HepG2 (cell line): ENCODE data around the gene CNTN5. TPM values are rescaled to one million over a fixed set of nuclear protein-coding genes. Genes with fewer than 3 reads are reported as not detected.

Source experiments
- ATAC-seq: fragments of 200-7000 bp; cut with Tn5 transposase; 3 replicates; pipeline ENCODE4 v1.9.1; 2020; ENCODE audit warnings: mild to moderate bottlenecking, moderate library complexity
- BruUV-seq: library from RNA; stranded (reverse); fragments of 400-500 nt; replicated peaks from 2 replicates; lab custom pipeline; 2021; lab: Mats Ljungman, UMichigan
- CTCF ChIA-PET: fragments of 300-600 bp; formaldehyde crosslinking; extraction: SDS; loops from one replicate; lab custom pipeline; 2021; ENCODE audit warnings: low total read pairs, inconsistent platforms, low intra/inter-chr PET ratio; lab: Yijun Ruan, JAX
- POLR2A ChIA-PET: fragments of 350-600 bp; sonication (Branson Sonifier 250); formaldehyde crosslinking; loops from one replicate; lab custom pipeline; 2020; ENCODE audit warnings: antibody characterized with exemption, inconsistent platforms; lab: Yijun Ruan, JAX
- DNase-seq: peaks from one replicate; pipeline ENCODE4 v3.0.0-alpha.2; 2015; ENCODE audit warnings: low spot score
- FAIRE-seq: peaks from 3 replicates; lab custom pipeline; 2011; peaks lifted over from hg19 to GRCh38; lab: Jason Lieb, UNC
- H2AFZ ChIP-seq: one replicate; pipeline ENCODE4 v1.6.1; 2011; ENCODE audit warnings: low read length, inconsistent platforms
- H3K27ac ChIP-seq: fragments of 300-600 bp; 3 replicates; pipeline ENCODE4 v1.8.0; 2011; ENCODE audit warnings: mixed run types, mild to moderate bottlenecking, mixed read lengths, low read length, inconsistent platforms; ENCODE audit not compliant: insufficient read depth; ENCODE audit errors: extremely low read length
- H3K27me3 ChIP-seq, 2 experiments: fragments of 200-600 bp in 1 of 2; 2 replicates in 1 of 2; 3 replicates in 1 of 2; pipeline versions ENCODE4 v1.6.0 to v1.8.0; 2011; ENCODE audit warnings: low read length in 2 of 2, mild to moderate bottlenecking in 2 of 2, moderate library complexity in 2 of 2, inconsistent platforms in 1 of 2; ENCODE audit not compliant: insufficient read depth in 2 of 2, control insufficient read depth in 1 of 2
- H3K36me3 ChIP-seq, 2 experiments: fragments of 200-600 bp in 1 of 2; replicated peaks in 1 of 2; 2 replicates in 1 of 2; 3 replicates in 1 of 2; pipeline versions ENCODE4 v1.5.1 to v1.8.0; 2011; ENCODE audit warnings: low read length in 2 of 2, inconsistent platforms in 1 of 2; ENCODE audit not compliant: insufficient read depth in 2 of 2, control insufficient read depth in 1 of 2
- H3K4me1 ChIP-seq: 2 replicates; pipeline ENCODE4 v1.5.1; 2012; ENCODE audit warnings: low read length, inconsistent platforms; ENCODE audit not compliant: insufficient read depth
- H3K4me2 ChIP-seq: 2 replicates; pipeline ENCODE4 v1.6.0; 2011; ENCODE audit warnings: low read depth, low read length, inconsistent platforms
- H3K4me3 ChIP-seq, 3 experiments: fragments of 200-600 bp in 1 of 3; sonication (generic), shearing (Covaris generic) in 1 of 3; replicated peaks in 1 of 3; 2 replicates each; pipeline ENCODE4 v1.5.1; 2011 to 2016; ENCODE audit warnings: low read length in 3 of 3, inconsistent platforms in 2 of 3, low read depth in 2 of 3, mild to moderate bottlenecking in 2 of 3, control low read depth in 1 of 3, mixed read lengths in 1 of 3; ENCODE audit not compliant: insufficient read depth in 1 of 3
- H3K79me2 ChIP-seq: one replicate; pipeline ENCODE4 v1.6.1; 2011; ENCODE audit warnings: low read length, inconsistent platforms; ENCODE audit not compliant: insufficient read depth
- H3K9ac ChIP-seq: 2 replicates; pipeline ENCODE4 v1.6.0; 2011; ENCODE audit warnings: mild to moderate bottlenecking, low read depth, low read length, inconsistent platforms; ENCODE audit not compliant: insufficient read depth
- H3K9me3 ChIP-seq: 2 replicates; pipeline ENCODE4 v1.5.1; 2012; ENCODE audit warnings: mild to moderate bottlenecking, low read length
- H4K20me1 ChIP-seq: 2 replicates; pipeline ENCODE4 v1.6.0; 2011; ENCODE audit warnings: inconsistent platforms, mild to moderate bottlenecking, low read length, moderate library complexity; ENCODE audit not compliant: insufficient read depth
- HNRNPUL1 ChIP-seq: fragments of 200-400 bp; formaldehyde crosslinking; IDR thresholded peaks from 2 replicates; pipeline ENCODE4 v1.6.1; 2017; ENCODE audit warnings: low read depth, mild to moderate bottlenecking, low read length, moderate library complexity
- JARID2 ChIP-seq: sonication (generic); formaldehyde crosslinking; IDR thresholded peaks from 2 replicates; pipeline ENCODE4 v1.8.1; 2023; ENCODE audit warnings: missing genetic modification reagents, inconsistent platforms; ENCODE audit not compliant: insufficient replicate concordance
- NCOR1 ChIP-seq: fragments of 200-600 bp; sonication (generic); IDR thresholded peaks from 2 replicates; pipeline ENCODE4 v1.7.0; 2017; ENCODE audit warnings: antibody characterized with exemption, low read length, borderline replicate concordance
- PCBP2 ChIP-seq: fragments of 200-400 bp; formaldehyde crosslinking; optimal IDR thresholded peaks from 2 replicates; pipeline ENCODE3; 2018; ENCODE audit warnings: low read length, low read depth; ENCODE audit not compliant: poor library complexity, severe bottlenecking
- PHF20 ChIP-seq: sonication (generic); formaldehyde crosslinking; IDR thresholded peaks from 2 replicates; pipeline ENCODE4 v1.5.0; 2020; ENCODE audit warnings: mild to moderate bottlenecking, missing genetic modification reagents
- RFX5 ChIP-seq: IDR thresholded peaks from 2 replicates; pipeline ENCODE4 v1.6.1; 2011; ENCODE audit warnings: low read depth, low read length, improper control_type of control experiment
- RORA ChIP-seq: sonication (generic); formaldehyde crosslinking; IDR thresholded peaks from 2 replicates; pipeline ENCODE4 v1.5.0; 2020; ENCODE audit warnings: mild to moderate bottlenecking, missing genetic modification reagents, moderate library complexity
- YEATS4 ChIP-seq: sonication (generic); formaldehyde crosslinking; IDR thresholded peaks from 2 replicates; pipeline ENCODE4 v1.4.0; 2020; ENCODE audit warnings: missing genetic modification reagents, borderline replicate concordance
- ZKSCAN1 ChIP-seq: fragments of 150-350 bp; IDR thresholded peaks from 2 replicates; pipeline ENCODE4 v1.6.1; 2014; ENCODE audit warnings: low read length
- ZNF136 ChIP-seq: sonication (generic); formaldehyde crosslinking; IDR thresholded peaks from 2 replicates; pipeline ENCODE4 v1.8.1; 2022; ENCODE audit warnings: low read depth, mild to moderate bottlenecking, moderate library complexity, missing genetic modification reagents
- ZNF260 ChIP-seq: sonication (generic); formaldehyde crosslinking; IDR thresholded peaks from 2 replicates; pipeline ENCODE4 v1.4.0; 2020; ENCODE audit warnings: missing genetic modification reagents, low read depth, mild to moderate bottlenecking, borderline replicate concordance
- ZNF629 ChIP-seq: sonication (generic); formaldehyde crosslinking; conservative IDR thresholded peaks from 2 replicates; pipeline ENCODE4 v1.5.0; 2020; ENCODE audit warnings: missing genetic modification reagents
- WGBS: methylation state at CpG from one replicate; pipeline ENCODE4 v1.1.6; 2017; ENCODE audit warnings: low lambda C conversion rate; 5-methylcytosine and 5-hydroxymethylcytosine counted together
- in situ Hi-C: cut with HindIII; loops from 2 replicates; pipeline ENCODE4 v1.10.0; 2017; ENCODE audit warnings: low pct_unique_long_range_greater_than_20kb; ENCODE audit not compliant: extremely low pct_ligation_motif_present
- intact Hi-C: fragments of 100-400 bp; cut with micrococcal nuclease; formaldehyde crosslinking; loops from one replicate; pipeline ENCODE4 v1.10.0; 2022; ENCODE audit not compliant: unreplicated experiment
- polyA plus RNA-seq, 8 experiments: library from polyadenylated mRNA; depleted of rRNA in 3 of 8; stranded (reverse) in 7 of 8; unstranded in 1 of 8; fragments of >200 nt; fragmentation: Illumina TruSeq in 4 of 8; extraction: Trizol in 4 of 8; gene quantifications; 2 replicates each; pipeline versions ENCODE4 v1.2.1 to v1.2.3, GENCODE V29; 2011 to 2016; ENCODE audit warnings: low read depth in 4 of 8, missing spikeins in 1 of 8, mixed read lengths in 1 of 8; ENCODE audit not compliant: insufficient read depth in 1 of 8
- total RNA-seq, 5 experiments: library from RNA; depleted of rRNA; stranded (reverse); fragments of >200 nt; fragmentation: Illumina TruSeq; extraction: Trizol; gene quantifications; 2 replicates each; pipeline ENCODE4 v1.2.3, GENCODE V29; 2016; ENCODE audit warnings: low read depth in 1 of 5
- TF ChIP-seq, protein P1 (sequence below): sonication (generic); formaldehyde crosslinking; IDR thresholded peaks from 2 replicates; pipeline ENCODE4 v1.8.0; 2023; ENCODE audit warnings: mild to moderate bottlenecking, missing genetic modification reagents
- TF ChIP-seq, protein P2 (sequence below): sonication (generic); formaldehyde crosslinking; IDR thresholded peaks from 2 replicates; pipeline ENCODE4 v1.5.1; 2020; ENCODE audit warnings: mild to moderate bottlenecking, missing genetic modification reagents, moderate library complexity
- TF ChIP-seq, protein P3 (sequence below): sonication (generic); formaldehyde crosslinking; conservative IDR thresholded peaks from 2 replicates; pipeline ENCODE4 v1.4.0; 2020; ENCODE audit warnings: mild to moderate bottlenecking, missing genetic modification reagents, moderate library complexity

The CNTN5 gene
- total and polyA plus RNA-seq, 2 of the 13 experiments (the other 11 are each of a cell fraction or from before 2014, with no cell fraction given) = not detected

DNA sequence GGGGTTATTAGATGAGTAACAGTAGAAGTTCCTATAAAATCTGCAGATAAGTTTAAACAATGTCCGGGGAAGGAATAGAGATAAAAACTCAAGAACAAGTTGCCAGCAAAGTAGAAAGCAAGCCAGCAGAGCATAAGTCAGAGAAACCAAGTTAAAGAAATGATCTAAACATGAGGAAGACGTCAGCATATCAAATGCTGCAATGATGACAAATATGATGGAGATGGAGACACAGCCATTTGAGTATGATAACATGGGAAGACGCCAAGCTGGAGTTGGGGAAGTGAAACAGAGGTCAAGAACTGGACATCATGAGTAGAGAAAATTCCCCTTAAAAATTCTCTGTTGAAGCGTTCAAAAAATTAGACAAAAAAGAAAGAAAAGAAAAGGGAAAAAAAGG, 571.5 kb downstream of the CNTN5 start:
- in situ Hi-C loops (no loop called here), intact Hi-C loops (no loop called here)
- no peaks in the 10 kb centered on the region for H3K4me1 ChIP-seq
- no peaks in the 10 kb centered on the region for H3K9me3 ChIP-seq
- no peaks in the 10 kb centered on the region for H3K79me2 ChIP-seq
- ATAC-seq (no peak), FAIRE-seq (no peak), DNase-seq (no peak)
- H3K27me3 ChIP-seq = no peaks in the 10 kb centered on the region
- H3K27ac ChIP-seq = no peak overlapping the region
- no peaks in the 10 kb centered on the region for H4K20me1 ChIP-seq
- no peak overlapping the region for H2AFZ ChIP-seq
- no peak overlapping the region for H3K4me2 ChIP-seq
- no peak overlapping the region for H3K4me3 ChIP-seq
- WGBS = 3% methylated on average over 4 of the region's 4 CpGs
- no TSS peak for BruUV-seq
- ChIA-PET CTCF (no interaction called here), POLR2A (no interaction called here)
- no peak overlapping the region for H3K9ac ChIP-seq
- H3K36me3 ChIP-seq = no peaks in the 10 kb centered on the region
- no peak for TF ChIP-seq ZNF136 (CRISPR knock-in tag)
- TF ChIP-seq, protein P1, sequence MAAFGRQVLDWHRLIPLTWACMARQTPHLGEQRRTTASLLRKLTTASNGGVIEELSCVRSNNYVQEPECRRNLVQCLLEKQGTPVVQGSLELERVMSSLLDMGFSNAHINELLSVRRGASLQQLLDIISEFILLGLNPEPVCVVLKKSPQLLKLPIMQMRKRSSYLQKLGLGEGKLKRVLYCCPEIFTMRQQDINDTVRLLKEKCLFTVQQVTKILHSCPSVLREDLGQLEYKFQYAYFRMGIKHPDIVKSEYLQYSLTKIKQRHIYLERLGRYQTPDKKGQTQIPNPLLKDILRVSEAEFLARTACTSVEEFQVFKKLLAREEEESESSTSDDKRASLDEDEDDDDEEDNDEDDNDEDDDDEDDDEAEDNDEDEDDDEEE (CRISPR knock-in tag) = no peak
- TF ChIP-seq ZKSCAN1 = no peak
- TF ChIP-seq PHF20 = no peak
- TF ChIP-seq, protein P2, sequence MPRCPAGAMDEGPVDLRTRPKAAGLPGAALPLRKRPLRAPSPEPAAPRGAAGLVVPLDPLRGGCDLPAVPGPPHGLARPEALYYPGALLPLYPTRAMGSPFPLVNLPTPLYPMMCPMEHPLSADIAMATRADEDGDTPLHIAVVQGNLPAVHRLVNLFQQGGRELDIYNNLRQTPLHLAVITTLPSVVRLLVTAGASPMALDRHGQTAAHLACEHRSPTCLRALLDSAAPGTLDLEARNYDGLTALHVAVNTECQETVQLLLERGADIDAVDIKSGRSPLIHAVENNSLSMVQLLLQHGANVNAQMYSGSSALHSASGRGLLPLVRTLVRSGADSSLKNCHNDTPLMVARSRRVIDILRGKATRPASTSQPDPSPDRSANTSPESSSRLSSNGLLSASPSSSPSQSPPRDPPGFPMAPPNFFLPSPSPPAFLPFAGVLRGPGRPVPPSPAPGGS = no peak
- no peak for TF ChIP-seq RORA (CRISPR knock-in tag)
- no peak for TF ChIP-seq HNRNPUL1
- TF ChIP-seq JARID2 (CRISPR knock-in tag) = no peak
- TF ChIP-seq ZNF629 = no peak
- TF ChIP-seq, protein P3, sequence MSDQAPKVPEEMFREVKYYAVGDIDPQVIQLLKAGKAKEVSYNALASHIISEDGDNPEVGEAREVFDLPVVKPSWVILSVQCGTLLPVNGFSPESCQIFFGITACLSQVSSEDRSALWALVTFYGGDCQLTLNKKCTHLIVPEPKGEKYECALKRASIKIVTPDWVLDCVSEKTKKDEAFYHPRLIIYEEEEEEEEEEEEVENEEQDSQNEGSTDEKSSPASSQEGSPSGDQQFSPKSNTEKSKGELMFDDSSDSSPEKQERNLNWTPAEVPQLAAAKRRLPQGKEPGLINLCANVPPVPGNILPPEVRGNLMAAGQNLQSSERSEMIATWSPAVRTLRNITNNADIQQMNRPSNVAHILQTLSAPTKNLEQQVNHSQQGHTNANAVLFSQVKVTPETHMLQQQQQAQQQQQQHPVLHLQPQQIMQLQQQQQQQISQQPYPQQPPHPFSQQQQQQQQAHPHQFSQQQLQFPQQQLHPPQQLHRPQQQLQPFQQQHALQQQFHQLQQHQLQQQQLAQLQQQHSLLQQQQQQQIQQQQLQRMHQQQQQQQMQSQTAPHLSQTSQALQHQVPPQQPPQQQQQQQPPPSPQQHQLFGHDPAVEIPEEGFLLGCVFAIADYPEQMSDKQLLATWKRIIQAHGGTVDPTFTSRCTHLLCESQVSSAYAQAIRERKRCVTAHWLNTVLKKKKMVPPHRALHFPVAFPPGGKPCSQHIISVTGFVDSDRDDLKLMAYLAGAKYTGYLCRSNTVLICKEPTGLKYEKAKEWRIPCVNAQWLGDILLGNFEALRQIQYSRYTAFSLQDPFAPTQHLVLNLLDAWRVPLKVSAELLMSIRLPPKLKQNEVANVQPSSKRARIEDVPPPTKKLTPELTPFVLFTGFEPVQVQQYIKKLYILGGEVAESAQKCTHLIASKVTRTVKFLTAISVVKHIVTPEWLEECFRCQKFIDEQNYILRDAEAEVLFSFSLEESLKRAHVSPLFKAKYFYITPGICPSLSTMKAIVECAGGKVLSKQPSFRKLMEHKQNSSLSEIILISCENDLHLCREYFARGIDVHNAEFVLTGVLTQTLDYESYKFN = no peak
- TF ChIP-seq YEATS4 (CRISPR knock-in tag) = no peak
- no peak for TF ChIP-seq RFX5
- TF ChIP-seq NCOR1 = no peak
- TF ChIP-seq ZNF260 (CRISPR knock-in tag) = no peak
- no peak for TF ChIP-seq PCBP2
